AG04449 (cell line): Measurements from ENCODE around the gene ATG4D.

Experiments
- CTCF ChIA-PET: fragments of 350-600 bp; formaldehyde crosslinking; extraction: SDS; loops from one replicate; lab custom pipeline; 2021; ENCODE audit warnings: antibody characterized with exemption; lab: Yijun Ruan, JAX
- POLR2A ChIA-PET: fragments of 400-600, 350-600 bp; formaldehyde crosslinking; extraction: SDS; loops from one replicate; lab custom pipeline; 2020; ENCODE audit warnings: antibody characterized with exemption, inconsistent platforms; lab: Yijun Ruan, JAX
- DNase-seq: peaks from one replicate; pipeline ENCODE4 v3.0.0-alpha.2; 2010; ENCODE audit warnings: low read depth, low spot score
- H3K4me3 ChIP-seq: 2 replicates; pipeline ENCODE4 v1.5.1; 2011; ENCODE audit warnings: low read depth, mild to moderate bottlenecking, control low read depth, low read length
- CTCF ChIP-seq: IDR thresholded peaks from one replicate; pipeline ENCODE4 v1.5.1; 2011; ENCODE audit warnings: mild to moderate bottlenecking, moderate library complexity, low read length, control low read depth, inconsistent platforms; ENCODE audit not compliant: insufficient read depth; ENCODE audit errors: missing control alignments

ATG4D gene

DNA sequence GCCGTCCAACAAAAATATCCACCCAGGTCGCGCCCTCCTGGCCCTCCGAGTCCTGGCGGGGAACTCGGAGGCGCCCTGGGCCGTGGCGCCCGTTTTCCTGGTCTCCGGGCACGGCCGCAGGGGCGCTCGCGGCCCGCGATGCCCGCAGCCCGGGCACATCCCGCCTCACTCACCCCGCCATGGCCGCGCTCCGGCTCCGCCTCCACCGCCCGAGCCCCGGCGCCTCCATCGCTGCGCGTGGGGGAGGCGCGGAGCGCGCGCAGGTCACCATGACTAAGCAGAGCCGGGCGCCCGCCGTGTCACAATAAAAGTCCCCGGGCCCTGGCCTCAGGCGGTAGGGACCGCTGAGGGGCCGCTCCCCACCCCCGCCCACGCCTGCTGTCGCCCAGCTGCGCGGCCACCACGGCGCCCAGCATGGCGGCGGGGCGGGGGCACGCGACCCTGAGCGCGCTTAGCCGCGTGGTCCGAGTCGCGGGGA lies 41.1 kb upstream of the ATG4D start:
- CTCF ChIA-PET = interaction anchor here (1.6 kb wide), 1 partner anchor 71 kb away, joined by 3 read pairs; no protein-coding TSS in a partner anchor
- H3K4me3 ChIP-seq = peak overlapping the region; percentile 86
- TF ChIP-seq CTCF = no peak
- POLR2A ChIA-PET = interaction anchor here (0.6 kb wide), 1 partner anchor 30 kb away, joined by 3 read pairs; no protein-coding TSS in a partner anchor
- no peak for DNase-seq

DNA sequence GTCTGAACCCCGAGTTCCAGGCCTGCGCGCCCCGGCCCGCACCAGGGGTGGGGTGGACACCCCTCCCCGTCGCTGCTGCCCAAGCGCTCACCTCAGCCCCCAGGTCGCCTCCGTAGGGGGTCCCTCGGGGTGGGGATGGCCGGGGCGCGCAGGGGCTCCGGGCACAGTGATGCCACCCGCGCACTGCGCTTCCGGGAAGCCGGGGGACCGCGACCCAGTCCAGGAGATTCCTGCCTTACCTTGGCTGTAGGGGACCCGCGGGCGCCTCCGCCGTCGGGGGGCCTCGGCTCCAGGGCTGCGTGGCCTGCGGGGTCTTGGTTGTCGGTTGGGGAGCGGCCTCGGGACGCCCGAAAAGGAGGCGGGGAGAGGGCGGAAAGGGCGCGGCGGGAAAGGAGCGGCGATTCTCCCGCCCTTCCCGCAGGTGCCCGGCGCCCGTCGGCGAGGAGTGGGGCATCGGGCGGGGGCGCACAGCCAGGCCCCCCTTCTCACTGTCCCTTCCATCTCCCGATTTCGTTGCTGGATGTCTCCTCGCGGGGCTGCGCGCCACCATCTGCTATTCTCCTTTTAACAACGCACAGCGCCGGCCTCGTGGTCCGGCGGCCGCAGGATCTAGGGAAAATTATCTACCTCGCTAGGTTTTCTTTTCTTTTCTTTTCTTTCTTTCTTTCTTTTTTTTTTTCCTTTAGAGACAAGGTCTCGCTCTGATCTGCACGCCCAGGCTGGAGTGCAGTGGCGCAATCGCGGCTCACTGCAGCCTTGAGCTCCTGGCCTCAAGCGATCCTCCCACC lies 40.5 kb upstream of the ATG4D start, which contains the start of gene KEAP1:
TSS of gene KEAP1 (minus strand) at position 355 of the 788 bp plus-strand sequence. CDS start 3,323 bp downstream, outside the sequence.
- peak within 1 kb of the TSS; percentile 86 for H3K4me3 ChIP-seq
- CTCF ChIA-PET = interaction anchor here (1.0 to 1.6 kb wide), 3 partner anchors 9 to 70 kb away, joined by 3 to 4 read pairs (median 3); no protein-coding TSS in a partner anchor
- peak; percentile 0 for TF ChIP-seq CTCF
- POLR2A ChIA-PET = interaction anchor here (0.6 kb wide), 1 partner anchor 29 kb away, joined by 3 read pairs; no protein-coding TSS in a partner anchor
- no peak for DNase-seq

- TF ChIP-seq CTCF = peak; percentile 85
- POLR2A ChIA-PET = no interaction called here
- no peak overlapping the region for H3K4me3 ChIP-seq
- CTCF ChIA-PET = interaction anchor here (0.6 to 2.3 kb wide), 16 partner anchors 10 to 330 kb away, joined by 3 to 14 read pairs (median 4); partner anchors contain the start of genes S1PR5 and TMED1
- DNase-seq = no peak
Observed at GRCh38 chr19:10505583-10506229, 38.0 kb upstream of the ATG4D start.

GRCh38 chr19:10508036-10508435 lies 35.7 kb upstream of the ATG4D start:
- TF ChIP-seq CTCF = no peak
- CTCF ChIA-PET = interaction anchor here (1.0 to 2.4 kb wide), 7 partner anchors 10 to 74 kb away, joined by 3 to 13 read pairs (median 5); partner anchors contain the start of gene S1PR5
- POLR2A ChIA-PET = no interaction called here
- H3K4me3 ChIP-seq = no peak overlapping the region
- DNase-seq = no peak

DNA sequence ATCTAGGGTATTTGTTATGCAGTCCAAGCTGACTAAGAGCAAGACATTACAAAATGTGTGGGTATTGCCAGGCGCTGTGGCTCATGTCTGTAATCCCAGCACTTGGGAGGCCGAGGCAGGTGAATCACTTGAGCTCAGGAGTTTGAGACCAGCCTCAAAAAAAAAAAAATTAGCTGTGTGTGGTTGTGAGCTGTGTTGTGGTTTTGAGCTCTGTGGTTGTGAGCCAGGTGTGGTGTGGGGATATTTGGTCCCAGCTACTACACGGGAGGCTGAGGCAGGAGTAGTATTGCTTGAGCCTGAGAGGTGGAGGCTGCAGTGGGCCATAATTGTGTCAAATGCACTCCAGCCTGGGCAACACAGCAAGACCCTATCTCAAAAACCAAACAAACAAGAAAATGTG lies 35.0 kb upstream of the ATG4D start:
- no peak for DNase-seq
- ChIA-PET CTCF (interaction anchor here (1.0 to 2.4 kb wide), 9 partner anchors 8 to 73 kb away, joined by 3 to 13 read pairs (median 6); partner anchors contain the start of gene S1PR5), POLR2A (no interaction called here)
- TF ChIP-seq CTCF = no peak
- no peak overlapping the region for H3K4me3 ChIP-seq
